CD4-positive, alpha-beta memory T cell (primary cell): ENCODE results near the gene ZFYVE16. TPM values are rescaled to one million over a fixed set of nuclear protein-coding genes. Genes with fewer than 3 reads are reported as not detected.

Source experiments
- polyA plus RNA-seq, 2 donors: library from polyadenylated mRNA; unstranded; fragments of 300-500 nt; fragmentation: Illumina TruSeq; gene quantifications; one replicate each; pipeline ENCODE4 v1.2.3, GENCODE V29; 2021
- total RNA-seq, 2 experiments: library from RNA; stranded (reverse); gene quantifications; one replicate each; pipeline ENCODE4 v1.2.3, GENCODE V29; 2021

Gene ZFYVE16
- total and polyA plus RNA-seq, 4 experiments from 2014 or later = 2.5 to 25.3 (median 14.9) TPM

Other genes starting within 250 kb of the ZFYVE16 start
- gene SERINC5, start 152.0 kb upstream of the ZFYVE16 start, total RNA-seq = 100 to 1,000 TPM; 153 to 165 TPM
- gene SERINC5, start 152.0 kb upstream of the ZFYVE16 start, polyA plus RNA-seq = 10 to 100 TPM; 20.7 to 35.2 TPM
- not detected for gene SPZ1, start 88.1 kb upstream of the ZFYVE16 start, total RNA-seq
- gene SPZ1, start 88.1 kb upstream of the ZFYVE16 start, polyA plus RNA-seq = not detected
- gene FAM151B, start 80.0 kb downstream of the ZFYVE16 start, total RNA-seq = under 1 TPM; 0.39 to 0.47 TPM
- under 1 TPM in 1 of 2 donors, not detected in 1; 0.16 TPM for gene FAM151B, start 80.0 kb downstream of the ZFYVE16 start, polyA plus RNA-seq
- gene ANKRD34B, start 162.2 kb downstream of the ZFYVE16 start, total RNA-seq = not detected
- gene ANKRD34B, start 162.2 kb downstream of the ZFYVE16 start, polyA plus RNA-seq = not detected
- 10 to 100 TPM; 14.3 to 17.1 TPM for gene MSH3, start 246.6 kb downstream of the ZFYVE16 start, total RNA-seq
- gene MSH3, start 246.6 kb downstream of the ZFYVE16 start, polyA plus RNA-seq = 10 to 100 TPM; 14.3 to 16.4 TPM
- gene DHFR, start 246.9 kb downstream of the ZFYVE16 start, total RNA-seq = 10 to 100 TPM; 18.5 to 19.2 TPM
- gene DHFR, start 246.9 kb downstream of the ZFYVE16 start, polyA plus RNA-seq = 1 to 10 TPM; 1.3 to 1.8 TPM